BE2C (cell line): ENCODE data around the gene UBE2F.
"Not testable (repeated sequence)": the region's sequence is repeated elsewhere in the genome, so short reads cannot be mapped to it uniquely, and the experiment has no call there.

Experiments used
- DNase-seq: peaks from one replicate; pipeline ENCODE4 v3.0.0-alpha.2; 2020
- H3K27me3 ChIP-seq: fragments of 250-450 bp; sonication (Bioruptor Pico); 2 replicates; pipeline ENCODE4 v1.5.1; 2020; ENCODE audit warnings: mild to moderate bottlenecking
- H3K36me3 ChIP-seq: fragments of 250-450 bp; sonication (Bioruptor Pico); 2 replicates; pipeline ENCODE4 v1.5.1; 2020; ENCODE audit warnings: mild to moderate bottlenecking
- H3K4me1 ChIP-seq: fragments of 250-450 bp; sonication (Bioruptor Pico); 2 replicates; pipeline ENCODE4 v1.5.1; 2020
- H3K4me3 ChIP-seq: 2 replicates; pipeline ENCODE4 v1.5.1; 2011; ENCODE audit warnings: low read depth, low read length
- H3K9me3 ChIP-seq: fragments of 250-450 bp; sonication (Bioruptor Pico); 2 replicates; pipeline ENCODE4 v1.5.1; 2020
- TF ChIP-seq, protein P1 (sequence below): IDR thresholded peaks from 2 replicates; pipeline ENCODE4 v1.5.1; 2012; ENCODE audit warnings: mild to moderate bottlenecking, low read depth, low read length

UBE2F gene

GRCh38 chr2:237941239-237941638 lies 25.6 kb upstream of the UBE2F start:
- H3K9me3 ChIP-seq, result no peaks in the 10 kb centered on the region; the same call in 1 of the 2 replicates
- no peaks in the 10 kb centered on the region for H3K36me3 ChIP-seq
- no peaks in the 10 kb centered on the region for H3K4me1 ChIP-seq
- no peaks in the 10 kb centered on the region for H3K27me3 ChIP-seq
- no peak overlapping the region for H3K4me3 ChIP-seq
- TF ChIP-seq, protein P1, sequence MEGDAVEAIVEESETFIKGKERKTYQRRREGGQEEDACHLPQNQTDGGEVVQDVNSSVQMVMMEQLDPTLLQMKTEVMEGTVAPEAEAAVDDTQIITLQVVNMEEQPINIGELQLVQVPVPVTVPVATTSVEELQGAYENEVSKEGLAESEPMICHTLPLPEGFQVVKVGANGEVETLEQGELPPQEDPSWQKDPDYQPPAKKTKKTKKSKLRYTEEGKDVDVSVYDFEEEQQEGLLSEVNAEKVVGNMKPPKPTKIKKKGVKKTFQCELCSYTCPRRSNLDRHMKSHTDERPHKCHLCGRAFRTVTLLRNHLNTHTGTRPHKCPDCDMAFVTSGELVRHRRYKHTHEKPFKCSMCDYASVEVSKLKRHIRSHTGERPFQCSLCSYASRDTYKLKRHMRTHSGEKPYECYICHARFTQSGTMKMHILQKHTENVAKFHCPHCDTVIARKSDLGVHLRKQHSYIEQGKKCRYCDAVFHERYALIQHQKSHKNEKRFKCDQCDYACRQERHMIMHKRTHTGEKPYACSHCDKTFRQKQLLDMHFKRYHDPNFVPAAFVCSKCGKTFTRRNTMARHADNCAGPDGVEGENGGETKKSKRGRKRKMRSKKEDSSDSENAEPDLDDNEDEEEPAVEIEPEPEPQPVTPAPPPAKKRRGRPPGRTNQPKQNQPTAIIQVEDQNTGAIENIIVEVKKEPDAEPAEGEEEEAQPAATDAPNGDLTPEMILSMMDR, result no peak
- no peak for DNase-seq

DNA sequence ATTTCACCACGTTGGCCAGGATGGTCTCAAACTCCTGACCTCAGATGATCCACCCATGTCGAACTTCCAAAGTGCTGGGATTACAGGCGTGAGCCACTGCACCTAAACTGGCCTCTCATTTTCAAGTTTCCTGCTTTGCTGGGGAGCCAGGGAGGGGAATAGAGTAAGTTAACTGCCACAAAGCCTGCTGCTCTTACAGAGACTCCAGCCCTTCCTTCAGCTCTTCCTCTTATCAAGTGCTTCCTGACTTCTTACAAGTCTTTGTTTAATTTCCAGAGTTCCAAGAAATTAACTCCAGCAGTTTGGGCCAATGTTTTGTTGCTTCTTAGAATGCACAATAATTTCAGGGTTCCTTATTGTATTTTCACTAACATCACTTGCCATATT lies 24.3 kb upstream of the UBE2F start:
- Histone ChIP-seq H3K9me3 (no peaks in the 10 kb centered on the region; the same call in 1 of the 2 replicates), H3K27me3 (no peaks in the 10 kb centered on the region), H3K4me3 (no peak overlapping the region), H3K36me3 (no peaks in the 10 kb centered on the region), H3K4me1 (no peaks in the 10 kb centered on the region)
- no peak for DNase-seq
- TF ChIP-seq, protein P1, result no peak

- Histone ChIP-seq H3K36me3 (no peaks in the 10 kb centered on the region), H3K4me1 (no peaks in the 10 kb centered on the region), H3K4me3 (no peak overlapping the region), H3K9me3 (no peaks in the 10 kb centered on the region; the same call in 1 of the 2 replicates), H3K27me3 (no peaks in the 10 kb centered on the region)
- no peak for DNase-seq
- TF ChIP-seq, protein P1, result no peak
These were observed 23.3 kb upstream of the UBE2F start for GRCh38 chr2:237943395-237944094.

GRCh38 chr2:237944302-237944701 lies 22.5 kb upstream of the UBE2F start:
- Histone ChIP-seq H3K9me3 (no peaks in the 10 kb centered on the region; the same call in 1 of the 2 replicates), H3K36me3 (no peaks in the 10 kb centered on the region), H3K4me3 (no peak overlapping the region), H3K27me3 (no peaks in the 10 kb centered on the region), H3K4me1 (no peaks in the 10 kb centered on the region)
- no peak for DNase-seq
- TF ChIP-seq, protein P1, result no peak

DNA sequence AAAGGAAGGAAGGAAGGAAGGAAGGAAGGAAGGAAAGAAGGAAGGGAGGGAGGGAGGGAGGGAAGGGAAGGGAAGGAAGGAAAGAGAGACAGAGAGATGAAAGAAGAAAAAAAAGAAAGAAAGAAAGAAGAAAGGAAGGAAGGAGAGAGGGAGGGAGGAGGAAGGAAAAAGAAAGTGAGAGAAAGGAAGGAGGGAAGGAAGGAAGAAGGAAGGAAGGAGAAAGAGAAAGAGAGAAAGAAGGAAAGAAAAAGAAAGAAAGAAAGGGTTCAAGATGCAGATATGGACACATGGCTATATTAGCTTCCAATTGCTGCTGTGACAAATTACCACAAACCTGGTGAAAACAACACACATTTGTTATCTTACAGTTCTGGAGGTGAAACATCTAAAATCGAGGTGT lies 20.4 kb upstream of the UBE2F start:
- no peaks in the 10 kb centered on the region; the same call in 1 of the 2 replicates for H3K9me3 ChIP-seq
- no peaks in the 10 kb centered on the region for H3K27me3 ChIP-seq
- no peaks in the 10 kb centered on the region for H3K36me3 ChIP-seq
- TF ChIP-seq, protein P1, result no peak
- H3K4me1 ChIP-seq, result no peaks in the 10 kb centered on the region
- DNase-seq, result no peak
- H3K4me3 ChIP-seq, result no peak overlapping the region

DNA sequence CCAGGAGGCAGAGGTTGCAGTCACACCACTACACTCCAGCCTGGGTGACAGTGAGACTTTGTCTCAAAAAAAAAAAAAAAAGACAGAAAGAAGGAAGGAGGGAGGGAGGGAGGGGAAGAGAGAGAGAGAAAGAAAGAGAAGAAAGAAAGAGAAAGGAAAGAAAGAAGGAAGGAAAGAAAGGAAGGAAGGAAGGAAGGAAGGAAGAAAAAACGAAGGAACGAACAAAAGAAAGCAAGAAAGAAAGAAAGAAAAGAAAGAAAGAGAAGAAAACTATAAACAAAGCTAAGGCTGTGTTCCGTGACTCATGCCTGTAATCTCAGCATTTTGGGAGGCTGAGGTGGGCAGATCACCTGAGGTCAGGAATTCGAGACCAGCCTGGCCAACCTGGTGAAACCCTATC lies 15.5 kb upstream of the UBE2F start:
- DNase-seq, H3K4me1 ChIP-seq, H3K36me3 ChIP-seq, H3K4me3 ChIP-seq, H3K9me3 ChIP-seq, H3K27me3 ChIP-seq: not testable (repeated sequence)
